Activated T-helper 1 cell treated with Interleukin-2 at 50 U/mL for 16 hours (primary cell): Measurements from ENCODE around the gene MBD5.
"Not testable (repeated sequence)": the region's sequence is repeated elsewhere in the genome, so short reads cannot be mapped to it uniquely, and the experiment has no call there.

Source experiments
- DNase-seq: peaks from one replicate; pipeline ENCODE4 v3.0.0-alpha.2; 2020; ENCODE audit warnings: low read depth

Gene MBD5

DNA sequence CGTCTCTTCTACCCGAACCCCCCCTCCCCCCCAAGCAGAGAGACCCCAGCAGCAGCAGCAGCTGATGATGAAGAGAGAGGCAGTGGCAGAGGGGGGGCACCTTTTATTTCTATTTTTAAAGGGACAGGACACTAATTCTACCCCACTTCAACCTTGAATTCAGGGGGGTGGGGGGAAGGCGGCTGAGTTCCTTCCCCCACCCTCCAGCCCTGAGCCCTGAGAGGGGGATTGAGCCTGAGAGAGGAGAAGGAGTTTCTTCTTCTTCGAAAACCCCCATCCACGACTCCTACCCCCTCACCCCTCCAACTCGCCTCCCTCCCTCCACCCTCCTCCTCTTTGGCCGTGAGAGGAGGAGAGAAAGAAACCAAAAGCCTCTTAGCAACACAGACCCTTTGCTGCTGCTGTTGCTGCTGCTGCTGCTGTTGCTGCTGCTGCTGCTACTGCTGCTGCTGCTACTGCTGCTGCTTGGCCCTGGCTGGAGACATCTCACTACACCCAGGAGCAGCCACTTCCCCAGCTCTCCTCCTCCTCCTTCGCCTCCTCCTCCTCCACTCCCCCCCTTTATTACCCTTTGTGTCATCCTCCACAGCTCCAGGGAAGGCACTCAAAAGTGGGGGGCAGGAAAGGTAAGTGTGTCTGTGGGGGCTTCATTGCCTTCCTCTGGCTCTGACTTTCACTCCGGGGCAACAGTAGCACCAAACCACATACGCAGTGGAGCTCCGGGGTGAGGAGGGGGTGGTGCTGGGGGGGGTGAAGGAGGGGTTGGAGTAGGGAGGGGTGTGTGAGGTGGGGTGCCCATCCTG is at the start of gene MBD5:
TSS of gene MBD5 (plus strand) at position 33 of the 803 bp plus-strand sequence.
- DNase-seq: peak; percentile 20

- DNase-seq: no peak
These were observed 44.8 kb upstream of the MBD5 start for GRCh38 chr2:147976102-147976501.

DNA sequence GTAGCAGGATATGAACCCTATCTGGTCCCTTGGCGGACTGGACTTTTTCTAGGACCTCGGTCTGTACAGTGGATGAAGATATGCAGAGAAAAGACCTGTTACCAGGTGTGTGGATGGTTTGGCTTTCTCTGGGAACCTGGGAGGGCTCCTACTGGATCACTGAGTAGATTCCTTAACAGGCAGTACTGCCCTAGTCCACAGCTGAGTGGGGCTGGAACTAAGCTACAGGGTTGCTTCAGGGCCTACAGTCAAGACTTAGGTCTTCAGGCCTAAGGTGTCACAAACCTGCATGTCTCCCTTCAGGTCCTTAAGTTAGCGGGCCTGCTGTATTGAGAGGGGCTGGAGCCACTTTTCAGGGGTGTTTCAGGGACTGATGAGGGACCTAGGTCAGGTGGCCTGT is 43.2 kb upstream of the MBD5 start:
- DNase-seq: no peak

DNA sequence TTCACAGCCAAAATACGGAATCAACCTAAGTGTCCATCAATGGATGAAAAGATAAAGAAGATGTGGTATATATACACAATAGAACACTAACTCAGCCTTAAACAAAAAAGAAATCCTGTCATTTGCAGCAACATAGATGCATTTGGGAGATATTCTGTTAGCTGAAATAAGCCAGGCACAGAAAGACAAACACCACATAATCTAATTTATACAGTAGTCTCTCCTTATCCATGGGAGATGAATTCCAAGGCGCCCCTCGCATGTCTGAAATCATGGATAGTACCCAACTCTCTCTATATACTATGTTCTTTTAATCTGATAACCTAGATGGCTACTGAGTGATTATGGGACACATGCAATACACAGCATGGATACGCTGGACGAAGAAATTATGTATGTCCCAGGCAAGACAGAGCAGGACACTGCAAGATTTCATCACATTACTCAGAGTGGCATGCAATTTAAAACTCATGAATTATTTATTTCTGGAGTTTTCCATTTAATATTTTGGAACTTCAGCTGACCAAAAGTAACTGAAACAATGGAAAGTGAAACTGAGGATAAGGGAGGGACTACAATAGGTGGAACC is 39.9 kb upstream of the MBD5 start:
- no peak for DNase-seq

DNA sequence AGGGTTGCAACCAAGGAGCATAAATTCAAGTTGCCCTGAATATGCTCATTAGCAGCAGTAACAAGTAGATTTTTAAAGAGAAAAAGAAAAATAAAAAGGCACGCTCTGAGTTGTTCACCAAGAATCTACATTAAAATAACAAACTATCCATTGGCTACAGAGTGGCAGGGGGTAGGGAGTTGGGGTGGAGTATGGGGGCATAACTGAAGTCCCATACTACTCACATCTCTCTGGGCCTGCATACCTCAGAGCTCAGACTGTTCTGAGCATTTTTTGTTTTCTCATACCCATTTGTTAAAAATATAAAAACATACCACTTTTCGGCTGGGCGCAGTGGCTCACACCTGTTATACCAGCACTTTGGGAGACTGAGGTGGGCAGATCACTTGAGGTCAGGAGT is 31.8 kb upstream of the MBD5 start:
- DNase-seq: no peak

GRCh38 chr2:147989809-147990403 is 31.0 kb upstream of the MBD5 start:
- no peak for DNase-seq

GRCh38 chr2:147994965-147995364 is 25.9 kb upstream of the MBD5 start:
- DNase-seq: not testable (repeated sequence)

DNA sequence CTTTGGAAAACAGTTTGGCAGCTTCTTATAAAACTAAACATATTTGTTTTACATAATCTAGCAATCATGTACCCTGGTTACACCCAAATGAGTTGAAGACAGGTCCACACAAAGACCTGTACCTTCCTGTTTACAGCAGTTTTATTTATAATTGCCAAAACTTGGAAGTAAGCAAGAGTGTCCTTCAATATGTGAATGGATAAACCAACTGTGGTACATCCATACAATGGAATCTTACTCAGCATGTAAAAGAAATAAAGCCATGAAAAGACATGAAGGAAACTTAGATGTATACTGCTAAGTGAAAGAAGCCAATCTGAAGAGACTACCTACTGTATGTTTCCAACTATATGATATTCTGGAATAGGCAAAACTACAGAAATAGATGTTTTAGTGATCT is 24.1 kb upstream of the MBD5 start:
- no peak for DNase-seq

DNA sequence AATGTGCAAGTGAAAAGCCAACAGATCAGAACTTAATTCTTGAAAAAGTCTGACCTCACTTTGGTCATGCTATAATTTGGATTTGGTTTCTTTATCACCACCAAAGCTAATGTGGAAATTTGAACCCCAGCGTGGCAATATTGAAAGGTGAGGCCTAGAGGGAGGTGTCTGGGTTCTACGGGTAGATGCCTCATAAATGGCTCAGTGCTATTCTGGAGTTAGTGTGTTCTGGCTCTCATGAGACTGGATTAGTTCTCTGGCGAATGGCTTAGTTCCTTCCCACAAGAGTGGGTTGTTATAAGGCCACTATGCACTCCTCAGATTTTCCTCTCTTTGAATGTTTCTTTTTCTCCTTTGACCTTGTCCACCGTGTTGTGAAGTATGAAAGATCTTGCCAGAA is 22.7 kb upstream of the MBD5 start:
- no peak for DNase-seq

DNA sequence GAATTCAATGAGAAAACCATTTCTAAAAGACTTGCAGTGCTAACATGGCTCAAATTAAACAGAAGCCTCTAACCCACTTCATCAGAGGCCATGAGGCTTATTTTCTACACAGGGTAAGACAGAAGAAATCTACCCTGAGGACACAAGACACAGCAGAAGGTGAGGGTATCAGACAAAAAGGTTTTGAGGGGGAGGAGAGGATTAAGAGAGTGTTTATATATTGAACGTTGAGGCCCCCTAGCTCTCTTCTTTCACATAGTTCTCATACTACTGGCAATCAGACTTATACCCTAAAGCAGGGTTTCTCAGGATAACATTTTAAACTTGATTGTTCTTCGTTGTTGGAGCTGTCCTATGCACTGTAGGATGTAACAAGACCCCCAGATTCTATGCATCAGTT is 21.8 kb upstream of the MBD5 start:
- no peak for DNase-seq

GRCh38 chr2:148000095-148000494 is 20.8 kb upstream of the MBD5 start:
- no peak for DNase-seq

DNA sequence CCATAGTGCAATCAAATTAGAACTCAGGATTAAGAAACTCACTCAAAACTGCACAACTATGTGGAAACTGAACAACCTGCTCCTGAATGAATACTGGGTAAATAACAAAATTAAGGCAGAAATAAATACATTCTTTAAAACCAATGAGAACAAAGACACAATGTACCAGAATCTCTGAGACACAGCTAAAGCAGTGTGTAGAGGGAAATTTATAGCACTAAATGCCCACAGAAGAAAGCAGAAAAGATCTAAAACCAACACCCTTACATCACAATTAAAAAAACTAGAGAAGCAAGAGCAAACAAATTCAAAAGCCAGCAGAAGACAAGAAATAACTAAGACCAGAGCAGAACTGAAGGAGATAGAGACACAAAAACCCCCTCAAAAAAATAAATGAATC is 18.5 kb upstream of the MBD5 start:
- not testable (repeated sequence) for DNase-seq

GRCh38 chr2:148006249-148007007 is 14.5 kb upstream of the MBD5 start:
- no peak for DNase-seq

GRCh38 chr2:148007219-148007900 is 13.5 kb upstream of the MBD5 start:
- DNase-seq: no peak

DNA sequence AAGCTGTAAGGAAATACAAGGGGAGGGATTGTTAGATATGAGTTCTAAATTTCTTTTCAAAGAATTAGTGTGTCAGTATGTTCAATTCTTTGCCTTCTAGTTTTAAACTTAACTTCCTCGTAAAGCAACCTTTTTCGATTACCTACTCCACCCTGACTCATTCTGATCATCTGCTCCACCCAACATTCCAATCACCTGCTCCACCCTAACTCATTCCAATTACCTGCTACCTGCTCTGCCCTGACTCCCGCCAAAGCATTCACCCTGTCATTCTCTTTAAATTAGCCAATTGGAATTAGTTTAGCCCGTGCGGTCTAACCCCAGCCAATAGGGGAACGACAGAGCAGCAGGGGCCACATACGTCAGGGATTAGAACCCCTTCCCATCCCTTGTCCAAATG is 12.5 kb upstream of the MBD5 start:
- DNase-seq: not testable (repeated sequence)

- DNase-seq: no peak
These were observed 7.0 kb upstream of the MBD5 start for GRCh38 chr2:148013876-148014275.

DNA sequence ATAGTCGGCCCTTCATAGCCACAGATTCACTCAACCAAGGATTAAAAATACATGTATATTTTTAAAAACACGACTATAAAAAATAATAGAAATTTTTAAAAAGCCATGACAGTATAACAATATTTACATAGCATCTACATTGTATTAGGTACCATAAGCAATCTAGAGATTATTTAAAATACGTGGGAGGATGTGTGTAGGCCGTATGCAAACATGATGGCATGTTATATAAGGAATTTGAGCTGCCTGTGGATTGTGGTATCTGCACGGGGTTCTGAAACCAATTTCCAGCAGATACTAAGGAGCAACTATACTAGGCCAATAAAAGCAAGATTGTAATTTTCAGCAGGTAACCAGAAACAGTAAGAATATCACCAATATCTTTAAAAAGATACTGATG is 6.3 kb upstream of the MBD5 start:
- DNase-seq: no peak

DNA sequence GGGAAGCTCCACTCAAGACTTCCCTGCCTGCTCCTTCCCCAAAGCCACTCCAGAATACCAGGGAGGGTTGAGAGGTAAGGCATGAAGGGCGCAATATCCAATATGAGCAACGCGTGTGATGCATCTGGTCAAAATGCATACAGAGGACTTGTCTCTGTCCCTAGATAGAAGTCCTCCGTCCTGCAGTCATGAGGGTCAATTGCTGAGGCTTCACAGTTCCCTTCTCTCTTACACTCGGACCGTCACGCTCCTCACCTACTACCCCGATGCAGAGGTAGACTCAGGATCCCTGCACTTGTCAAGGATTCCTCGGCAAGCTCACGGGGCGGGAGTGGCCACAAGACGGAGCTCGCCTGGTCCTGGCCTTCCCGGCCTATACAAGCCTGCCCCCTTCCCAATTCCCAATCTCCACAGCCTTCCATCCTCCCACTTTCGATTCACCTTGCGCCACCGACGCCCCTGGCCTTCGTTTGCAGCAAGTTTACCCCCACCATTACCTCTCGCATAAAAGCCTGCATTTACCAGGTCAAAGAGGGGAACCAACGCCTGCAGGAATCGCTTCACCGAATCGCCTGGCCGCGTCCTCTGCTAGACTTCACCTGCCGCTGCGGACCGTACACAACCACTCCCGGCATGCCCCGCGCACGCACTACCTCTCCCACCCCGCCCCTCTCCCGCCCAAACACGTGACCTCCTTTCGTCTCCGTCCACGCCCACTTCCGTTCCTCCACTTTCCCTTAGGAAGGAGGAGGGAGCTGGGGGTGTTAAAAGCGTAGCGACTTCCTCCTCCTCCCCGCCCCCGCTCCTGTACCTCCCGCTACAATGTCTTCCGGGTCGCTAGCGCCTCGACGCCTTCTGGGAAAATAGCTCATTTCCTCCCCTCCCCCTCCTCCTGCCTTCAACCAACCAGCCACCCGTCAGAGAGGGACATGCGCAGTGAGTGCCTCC is 506 bp upstream of the MBD5 start, which contains the start of gene ORC4:
TSS of gene ORC4 (minus strand) at position 627 of the 948 bp plus-strand sequence. CDS start 44,779 bp downstream, outside the sequence.
- DNase-seq: peak; percentile 93

GRCh38 chr2:148021886-148022285 is 995 bp downstream of the MBD5 start:
- no peak for DNase-seq

DNA sequence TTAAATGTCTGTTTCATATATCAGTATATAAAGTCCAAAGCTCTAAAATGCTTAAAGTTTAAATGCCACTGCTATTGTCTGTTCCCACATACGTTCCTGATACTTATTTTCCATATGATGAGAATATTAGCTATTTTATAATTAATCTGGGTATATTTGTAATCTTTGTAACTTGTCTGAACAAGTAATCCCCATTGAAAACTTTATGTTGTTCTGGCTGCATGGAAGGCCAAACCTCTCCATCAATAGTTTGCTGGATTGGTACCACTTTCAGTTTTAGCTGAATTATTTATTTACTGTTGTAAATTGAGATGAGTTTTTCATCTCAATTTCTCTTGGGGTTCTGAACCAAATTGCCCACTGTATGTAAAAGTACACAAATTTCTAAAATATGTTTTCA is 1.5 kb downstream of the MBD5 start:
- DNase-seq: no peak

DNA sequence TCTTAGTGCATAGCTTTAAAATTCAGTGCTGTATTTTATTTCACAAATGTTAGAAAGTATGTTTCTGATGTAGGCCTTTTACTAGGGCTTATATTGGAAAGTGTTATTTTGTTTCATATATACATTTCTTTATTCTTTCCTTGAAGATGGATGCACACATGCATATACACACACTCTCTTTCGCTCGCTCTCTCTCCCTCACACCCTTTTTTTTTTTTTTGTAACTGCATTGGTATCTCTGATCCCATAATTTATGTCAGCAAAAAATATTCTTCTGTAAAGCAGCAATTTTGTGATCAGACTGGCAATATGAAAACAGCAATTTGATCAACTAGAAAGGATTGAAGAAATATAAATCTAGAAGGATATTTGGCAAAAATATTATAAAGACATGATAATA is 2.0 kb downstream of the MBD5 start:
- no peak for DNase-seq
